Measurements from ENCODE around the gene LMBR1L. TPM values are rescaled to one million over a fixed set of nuclear protein-coding genes. Genes with fewer than 3 reads are reported as not detected.

Gene LMBR1L
- total and polyA plus RNA-seq, 2 of the 13 experiments (the other 11 are each of a cell fraction or from before 2014, with no cell fraction given), result 12.2 to 65.9 TPM

- TF ChIP-seq, protein P1, sequence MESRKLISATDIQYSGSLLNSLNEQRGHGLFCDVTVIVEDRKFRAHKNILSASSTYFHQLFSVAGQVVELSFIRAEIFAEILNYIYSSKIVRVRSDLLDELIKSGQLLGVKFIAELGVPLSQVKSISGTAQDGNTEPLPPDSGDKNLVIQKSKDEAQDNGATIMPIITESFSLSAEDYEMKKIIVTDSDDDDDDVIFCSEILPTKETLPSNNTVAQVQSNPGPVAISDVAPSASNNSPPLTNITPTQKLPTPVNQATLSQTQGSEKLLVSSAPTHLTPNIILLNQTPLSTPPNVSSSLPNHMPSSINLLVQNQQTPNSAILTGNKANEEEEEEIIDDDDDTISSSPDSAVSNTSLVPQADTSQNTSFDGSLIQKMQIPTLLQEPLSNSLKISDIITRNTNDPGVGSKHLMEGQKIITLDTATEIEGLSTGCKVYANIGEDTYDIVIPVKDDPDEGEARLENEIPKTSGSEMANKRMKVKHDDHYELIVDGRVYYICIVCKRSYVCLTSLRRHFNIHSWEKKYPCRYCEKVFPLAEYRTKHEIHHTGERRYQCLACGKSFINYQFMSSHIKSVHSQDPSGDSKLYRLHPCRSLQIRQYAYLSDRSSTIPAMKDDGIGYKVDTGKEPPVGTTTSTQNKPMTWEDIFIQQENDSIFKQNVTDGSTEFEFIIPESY (CRISPR knock-in tag; IDR thresholded peaks at IDR 0.05), result no peak
- peak; percentile 47; the same call in 1 of the 2 replicates for TF ChIP-seq FOXC1 (CRISPR knock-in tag; IDR thresholded peaks at IDR 0.05; ENCODE audit: borderline replicate concordance)
- no peak for TF ChIP-seq GATA4 (IDR thresholded peaks at IDR 0.05; ENCODE audit: borderline replicate concordance, low read depth)
- TF ChIP-seq BHLHE40 (IDR thresholded peaks at IDR 0.05; ENCODE audit: low read length), result peak; percentile 62; the same call in 1 of the 2 replicates
- TF ChIP-seq ZGPAT (CRISPR knock-in tag; IDR thresholded peaks at IDR 0.05), result peak; percentile 62
- no peak for TF ChIP-seq ZNF33B (CRISPR knock-in tag; IDR thresholded peaks at IDR 0.05)
- TF ChIP-seq, protein P2, sequence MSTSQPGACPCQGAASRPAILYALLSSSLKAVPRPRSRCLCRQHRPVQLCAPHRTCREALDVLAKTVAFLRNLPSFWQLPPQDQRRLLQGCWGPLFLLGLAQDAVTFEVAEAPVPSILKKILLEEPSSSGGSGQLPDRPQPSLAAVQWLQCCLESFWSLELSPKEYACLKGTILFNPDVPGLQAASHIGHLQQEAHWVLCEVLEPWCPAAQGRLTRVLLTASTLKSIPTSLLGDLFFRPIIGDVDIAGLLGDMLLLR (CRISPR knock-in tag; IDR thresholded peaks at IDR 0.05), result no peak; the same call in 1 of the 2 replicates
- TF ChIP-seq, protein P3, sequence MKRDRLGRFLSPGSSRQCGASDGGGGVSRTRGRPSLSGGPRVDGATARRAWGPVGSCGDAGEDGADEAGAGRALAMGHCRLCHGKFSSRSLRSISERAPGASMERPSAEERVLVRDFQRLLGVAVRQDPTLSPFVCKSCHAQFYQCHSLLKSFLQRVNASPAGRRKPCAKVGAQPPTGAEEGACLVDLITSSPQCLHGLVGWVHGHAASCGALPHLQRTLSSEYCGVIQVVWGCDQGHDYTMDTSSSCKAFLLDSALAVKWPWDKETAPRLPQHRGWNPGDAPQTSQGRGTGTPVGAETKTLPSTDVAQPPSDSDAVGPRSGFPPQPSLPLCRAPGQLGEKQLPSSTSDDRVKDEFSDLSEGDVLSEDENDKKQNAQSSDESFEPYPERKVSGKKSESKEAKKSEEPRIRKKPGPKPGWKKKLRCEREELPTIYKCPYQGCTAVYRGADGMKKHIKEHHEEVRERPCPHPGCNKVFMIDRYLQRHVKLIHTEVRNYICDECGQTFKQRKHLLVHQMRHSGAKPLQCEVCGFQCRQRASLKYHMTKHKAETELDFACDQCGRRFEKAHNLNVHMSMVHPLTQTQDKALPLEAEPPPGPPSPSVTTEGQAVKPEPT (CRISPR knock-in tag; IDR thresholded peaks at IDR 0.05; ENCODE audit: low read depth), result no peak
- TF ChIP-seq ZNF225 (CRISPR knock-in tag; IDR thresholded peaks at IDR 0.05), result 0 out of 2 replicates have a peak, but pooled peaks have one; percentile 22
- TF ChIP-seq HNRNPLL (IDR thresholded peaks at IDR 0.05; ENCODE audit: low read depth, low read length, poor library complexity, severe bottlenecking), result peak; percentile 72
- TF ChIP-seq ELF1 (CRISPR knock-in tag; IDR thresholded peaks at IDR 0.05), result no peak
- TF ChIP-seq GMEB1 (CRISPR knock-in tag; IDR thresholded peaks at IDR 0.05; ENCODE audit: borderline replicate concordance), result peak; percentile 82; the same call in 1 of the 2 replicates
- no peak; the same call in 1 of the 2 replicates for TF ChIP-seq GFI1 (CRISPR knock-in tag; IDR thresholded peaks at IDR 0.05; ENCODE audit: borderline replicate concordance)
- TF ChIP-seq PCBP1 (IDR thresholded peaks at IDR 0.05; ENCODE audit: borderline replicate concordance, low read depth, low read length), result no peak
- no peak for TF ChIP-seq SMC3 (IDR thresholded peaks at IDR 0.05; ENCODE audit: low read length)
- no peak for TF ChIP-seq TBP (CRISPR knock-in tag; IDR thresholded peaks at IDR 0.05)
- no peak for TF ChIP-seq SALL2 (CRISPR knock-in tag; IDR thresholded peaks at IDR 0.05)
- no peak; the same call in 1 of the 2 replicates for TF ChIP-seq KLF15 (CRISPR knock-in tag; IDR thresholded peaks at IDR 0.05; ENCODE audit: borderline replicate concordance)
- no peak for TF ChIP-seq ZNF33A (CRISPR knock-in tag; IDR thresholded peaks at IDR 0.05; ENCODE audit: borderline replicate concordance)
- TF ChIP-seq SRY (CRISPR knock-in tag; IDR thresholded peaks at IDR 0.05), result peak; percentile 83; the same call in 1 of the 2 replicates
- no peak for TF ChIP-seq AGO1 (IDR thresholded peaks at IDR 0.05; ENCODE audit: low read depth, low read length, poor library complexity, severe bottlenecking)
These were observed 40.9 kb downstream of the LMBR1L start, which contains the start of gene RHEBL1 (continued) for GRCh38 chr12:49069507-49070346.
